Measurements from ENCODE around the gene BPGM. TPM values are rescaled to one million over a fixed set of nuclear protein-coding genes. Genes with fewer than 3 reads are reported as not detected.

Gene BPGM
- total and polyA plus RNA-seq, 11 donors = 12.3 to 26.0 (median 15.4) TPM

DNA sequence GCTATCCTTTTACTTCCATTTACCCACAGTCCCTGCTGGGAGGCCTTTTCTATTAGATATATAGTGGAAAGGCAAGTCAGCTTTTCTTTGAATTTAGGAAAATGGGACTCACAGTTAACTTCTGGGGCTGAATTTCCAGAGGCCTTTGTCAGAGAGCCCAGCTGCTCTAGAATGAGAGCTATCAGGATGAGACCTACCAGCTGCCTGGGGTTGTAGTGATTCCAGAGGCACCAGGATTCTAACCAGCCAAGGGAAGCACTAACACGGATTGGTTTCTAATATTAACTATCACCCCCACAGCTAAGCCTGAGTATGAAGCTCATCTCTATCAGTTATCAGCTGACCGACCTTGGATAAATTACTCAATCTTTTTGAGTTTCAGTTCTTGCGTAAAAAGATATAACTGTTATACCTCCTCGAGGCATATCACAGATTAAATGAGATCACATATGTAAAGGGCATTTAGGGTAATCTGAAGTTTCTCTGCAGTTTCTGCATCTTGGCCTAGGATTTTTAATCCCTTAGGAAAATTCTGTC, 76.2 kb downstream of the BPGM start:
- DNase-seq (no peak), ATAC-seq (peak in 2 of 4 donors; percentile 38 to 46)
- H3K27ac ChIP-seq = peak overlapping the region in 6 of 12 donors; percentile 0 to 75 (median 19)
- WGBS, 4 donors = 67 to 76% (median 70%) methylated on average over 4 of the region's 4 CpGs
- TF ChIP-seq, protein P1, sequence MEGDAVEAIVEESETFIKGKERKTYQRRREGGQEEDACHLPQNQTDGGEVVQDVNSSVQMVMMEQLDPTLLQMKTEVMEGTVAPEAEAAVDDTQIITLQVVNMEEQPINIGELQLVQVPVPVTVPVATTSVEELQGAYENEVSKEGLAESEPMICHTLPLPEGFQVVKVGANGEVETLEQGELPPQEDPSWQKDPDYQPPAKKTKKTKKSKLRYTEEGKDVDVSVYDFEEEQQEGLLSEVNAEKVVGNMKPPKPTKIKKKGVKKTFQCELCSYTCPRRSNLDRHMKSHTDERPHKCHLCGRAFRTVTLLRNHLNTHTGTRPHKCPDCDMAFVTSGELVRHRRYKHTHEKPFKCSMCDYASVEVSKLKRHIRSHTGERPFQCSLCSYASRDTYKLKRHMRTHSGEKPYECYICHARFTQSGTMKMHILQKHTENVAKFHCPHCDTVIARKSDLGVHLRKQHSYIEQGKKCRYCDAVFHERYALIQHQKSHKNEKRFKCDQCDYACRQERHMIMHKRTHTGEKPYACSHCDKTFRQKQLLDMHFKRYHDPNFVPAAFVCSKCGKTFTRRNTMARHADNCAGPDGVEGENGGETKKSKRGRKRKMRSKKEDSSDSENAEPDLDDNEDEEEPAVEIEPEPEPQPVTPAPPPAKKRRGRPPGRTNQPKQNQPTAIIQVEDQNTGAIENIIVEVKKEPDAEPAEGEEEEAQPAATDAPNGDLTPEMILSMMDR (IDR thresholded peaks at IDR 0.05) = no peak
- TF ChIP-seq POLR2A (IDR thresholded peaks at IDR 0.05) = no peak
- H3K9me3 ChIP-seq = peaks cover 0 to 6% (median 0%) of the 10 kb centered on the region in 12 donors
- no peaks in the 10 kb centered on the region for H3K27me3 ChIP-seq
- H3K4me1 ChIP-seq = peaks cover 0 to 42% (median 6%) of the 10 kb centered on the region in 12 donors
- no peak overlapping the region for H3K4me3 ChIP-seq
- intact Hi-C loops (cut with DNase I) = loop anchor here in 1 of 10 donors (2.0 kb wide), 1 partner anchor 32 kb away; no protein-coding TSS in a partner anchor
- no peaks in the 10 kb centered on the region for H3K36me3 ChIP-seq

DNA sequence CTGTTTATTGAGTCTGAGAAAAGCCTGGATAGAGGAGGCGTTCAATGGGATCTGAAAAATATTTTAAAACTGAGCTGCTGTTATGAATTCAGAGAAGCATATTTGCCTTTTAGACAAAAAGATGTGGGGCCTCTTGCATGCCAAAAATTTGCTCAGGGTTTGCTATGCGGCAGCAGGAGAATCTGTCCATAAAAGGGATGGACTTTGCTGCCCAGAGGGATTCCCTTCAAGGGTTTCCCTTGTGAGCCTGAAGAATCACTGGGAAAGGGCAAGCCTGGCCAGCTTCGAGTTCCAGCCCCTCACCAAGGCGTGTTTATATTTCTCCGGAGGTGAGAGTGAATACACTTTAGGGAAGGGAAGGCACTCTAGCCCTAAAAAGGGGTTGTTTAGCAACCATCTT, 77.2 kb downstream of the BPGM start:
- intact Hi-C loops (cut with DNase I) = loop anchor here in 1 of 10 donors (2.0 kb wide), 1 partner anchor 33 kb away; no protein-coding TSS in a partner anchor
- peaks cover 0 to 6% (median 0%) of the 10 kb centered on the region in 12 donors for H3K9me3 ChIP-seq
- WGBS, 4 donors = 68 to 77% (median 74%) methylated on average over 5 of the region's 5 CpGs
- H3K4me3 ChIP-seq = no peak overlapping the region
- H3K4me1 ChIP-seq = peaks cover 0 to 42% (median 6%) of the 10 kb centered on the region in 12 donors
- H3K27me3 ChIP-seq = no peaks in the 10 kb centered on the region
- no peak for ATAC-seq
- H3K36me3 ChIP-seq = no peaks in the 10 kb centered on the region
- no peak for TF ChIP-seq POLR2A (IDR thresholded peaks at IDR 0.05)
- TF ChIP-seq, protein P1 (IDR thresholded peaks at IDR 0.05) = no peak
- H3K27ac ChIP-seq = peak overlapping the region in 9 of 12 donors; percentile 1 to 75 (median 34)
- DNase-seq = peak in 1 of 5 donors; percentile 34

DNA sequence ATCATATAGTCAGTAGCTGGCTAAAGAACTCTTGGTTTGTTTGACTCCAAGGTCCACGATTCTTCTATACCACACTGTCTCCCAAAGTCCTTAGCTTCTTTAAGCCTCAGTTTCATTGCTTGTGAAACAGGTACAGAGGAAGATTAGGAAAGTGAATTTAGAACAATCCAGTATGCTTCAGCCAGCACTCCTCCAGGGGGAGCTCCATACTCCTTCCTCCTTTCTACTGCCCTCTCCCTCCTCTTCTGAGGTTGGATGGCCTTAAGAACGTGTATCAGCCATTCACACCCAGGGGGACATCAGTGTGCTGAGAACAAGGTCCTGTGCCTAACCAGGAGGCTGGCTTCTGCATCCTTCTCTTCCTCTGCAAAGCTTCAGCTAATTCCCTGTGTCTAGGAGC, 78.0 kb downstream of the BPGM start:
- peak overlapping the region in 3 of 12 donors; percentile 48 to 75 (median 64) for H3K27ac ChIP-seq
- TF ChIP-seq, protein P1 (IDR thresholded peaks at IDR 0.05) = peak in 10 of 12 donors; percentile 25 to 56 (median 36)
- no peak for TF ChIP-seq POLR2A (IDR thresholded peaks at IDR 0.05)
- intact Hi-C loops (cut with DNase I) = no loop called here
- 39 to 47% (median 44%) methylated on average over 2 of the region's 2 CpGs for WGBS, 4 donors
- no peaks in the 10 kb centered on the region for H3K27me3 ChIP-seq
- H3K36me3 ChIP-seq = no peaks in the 10 kb centered on the region
- H3K4me1 ChIP-seq = peaks cover 0 to 39% (median 7%) of the 10 kb centered on the region in 12 donors
- ATAC-seq (peak in 1 of 4 donors; percentile 52), DNase-seq (no peak)
- H3K4me3 ChIP-seq = no peak overlapping the region
- peaks cover 0 to 6% (median 0%) of the 10 kb centered on the region in 12 donors for H3K9me3 ChIP-seq

DNA sequence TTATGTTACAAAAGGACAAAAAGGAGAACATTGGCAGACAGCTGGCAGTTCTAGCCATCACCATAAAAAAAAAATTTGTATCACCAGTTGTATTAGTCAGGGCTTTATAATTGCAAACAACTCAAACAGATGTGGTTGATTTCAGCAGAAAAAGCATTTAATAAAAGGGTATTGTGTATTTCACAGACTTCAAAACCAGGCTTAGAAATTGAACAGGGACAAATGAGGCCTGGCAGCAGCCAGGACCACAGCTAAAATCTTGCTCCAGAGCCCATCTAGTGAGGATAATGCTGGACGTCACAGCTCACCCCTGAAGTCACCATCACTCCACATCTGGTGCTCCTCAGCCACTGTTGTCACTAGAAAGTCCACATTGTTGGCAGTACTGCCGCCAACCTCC, 79.9 kb downstream of the BPGM start:
- TF ChIP-seq POLR2A (IDR thresholded peaks at IDR 0.05) = no peak
- TF ChIP-seq, protein P1 (IDR thresholded peaks at IDR 0.05) = no peak
- peaks cover 0 to 46% (median 15%) of the 10 kb centered on the region in 12 donors for H3K4me1 ChIP-seq
- peak overlapping the region in 1 of 12 donors; percentile 8 for H3K27ac ChIP-seq
- no peaks in the 10 kb centered on the region for H3K27me3 ChIP-seq
- intact Hi-C loops (cut with DNase I) = no loop called here
- DNase-seq = peak in 2 of 5 donors; percentile 14 to 29
- H3K4me3 ChIP-seq = no peak overlapping the region
- H3K9me3 ChIP-seq = peaks cover 0 to 6% (median 0%) of the 10 kb centered on the region in 12 donors
- H3K36me3 ChIP-seq = no peaks in the 10 kb centered on the region
- peak in 2 of 4 donors; percentile 18 to 35 for ATAC-seq
- 63 to 71% (median 68%) methylated on average over 2 of the region's 2 CpGs for WGBS, 4 donors

Data from heart left ventricle (tissue), 16 donors.